Activated naive CD4-positive, alpha-beta T cell treated with anti-CD3 and anti-CD28 coated beads, Interleukin-2, amount 10 ng/mL, durations not matched to agents 7 days and 5 days (primary cell): ENCODE measurements around the gene GUCA2B.

Experiments used
- CTCF ChIA-PET: fragments of 350-600 bp; sonication (Branson Sonifier 250); formaldehyde crosslinking; loops from one replicate; lab custom pipeline; 2021; ENCODE audit warnings: antibody characterized with exemption; lab: Charles Lee
- DNase-seq: peaks from one replicate; pipeline ENCODE4 v3.0.0-alpha.2; 2020
- H3K27ac Mint-ChIP-seq: one replicate; pipeline ENCODE4 v1.8.0; 2021; ENCODE audit warnings: mild to moderate bottlenecking, moderate library complexity, mixed read lengths
- H3K27me3 Mint-ChIP-seq: one replicate; pipeline ENCODE4 v1.8.0; 2021; ENCODE audit warnings: mild to moderate bottlenecking, mixed read lengths
- H3K36me3 Mint-ChIP-seq: one replicate; pipeline ENCODE4 v1.8.0; 2021; ENCODE audit warnings: mixed read lengths
- H3K4me1 Mint-ChIP-seq: one replicate; pipeline ENCODE4 v1.8.0; 2021; ENCODE audit warnings: mixed read lengths
- H3K4me3 Mint-ChIP-seq: one replicate; pipeline ENCODE4 v1.8.0; 2021; ENCODE audit warnings: mild to moderate bottlenecking, moderate library complexity, mixed read lengths
- H3K9me3 Mint-ChIP-seq: one replicate; pipeline ENCODE4 v1.8.0; 2021; ENCODE audit warnings: mixed read lengths

Gene GUCA2B

DNA sequence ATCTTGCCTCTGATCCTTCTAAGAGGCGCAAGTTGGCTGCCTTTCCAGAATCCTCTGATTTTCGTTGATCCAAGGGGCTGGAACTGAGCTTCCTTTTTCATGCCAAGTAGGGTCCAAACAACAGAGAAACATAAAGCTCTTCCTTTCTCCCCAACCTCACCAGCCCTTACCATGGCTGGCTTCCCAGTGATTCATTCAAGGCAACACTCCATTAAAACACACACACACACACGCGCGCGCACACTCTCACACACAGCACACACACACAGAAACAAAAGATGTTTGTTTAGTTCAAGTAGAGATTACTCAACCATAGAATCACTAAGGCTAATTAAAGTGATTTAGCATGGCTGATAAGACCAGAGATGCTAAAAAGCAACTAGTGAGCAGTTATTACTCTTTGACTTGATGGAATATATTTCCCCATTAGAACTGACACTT is 24.4 kb downstream of the GUCA2B start:
- no peaks in the 10 kb centered on the region for H3K9me3 Mint-ChIP-seq
- DNase-seq: no peak
- CTCF ChIA-PET: interaction anchor here (0.6 to 1.2 kb wide), 3 partner anchors 89 to 168 kb away, joined by 3 to 6 read pairs (median 3); no protein-coding TSS in a partner anchor
- no peaks in the 10 kb centered on the region for H3K4me1 Mint-ChIP-seq
- H3K27ac Mint-ChIP-seq: no peak overlapping the region
- H3K27me3 Mint-ChIP-seq: no peaks in the 10 kb centered on the region
- peaks cover 4% of the 10 kb centered on the region for H3K36me3 Mint-ChIP-seq
- H3K4me3 Mint-ChIP-seq: no peak overlapping the region

DNA sequence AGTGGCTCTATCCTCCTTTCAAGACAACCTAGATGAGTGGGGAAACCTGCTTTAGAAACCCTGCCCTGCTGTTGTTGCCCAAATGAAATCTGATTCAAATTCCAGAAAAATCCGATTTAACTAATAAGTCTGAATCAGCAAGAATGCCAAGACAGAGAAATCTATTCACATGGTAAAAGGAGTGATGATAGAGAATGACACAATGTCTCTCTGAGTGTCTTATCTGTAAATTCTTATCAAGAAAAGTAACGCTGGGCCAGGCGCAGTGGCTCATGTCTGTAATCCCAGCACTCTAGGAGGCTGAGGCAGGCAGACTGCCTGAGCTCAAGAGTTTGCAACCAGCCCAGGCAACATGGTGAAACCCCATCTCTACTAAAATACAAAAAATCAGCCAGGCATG is 25.0 kb downstream of the GUCA2B start:
- Mint-ChIP-seq H3K4me1 (no peaks in the 10 kb centered on the region), H3K27me3 (no peaks in the 10 kb centered on the region), H3K36me3 (peaks cover 5% of the 10 kb centered on the region), H3K4me3 (no peak overlapping the region), H3K9me3 (no peaks in the 10 kb centered on the region), H3K27ac (no peak overlapping the region)
- no peak for DNase-seq
- CTCF ChIA-PET: interaction anchor here (1.2 kb wide), 1 partner anchor 168 kb away, joined by 3 read pairs; no protein-coding TSS in a partner anchor

GRCh38 chr1:42179275-42179674 is 26.1 kb downstream of the GUCA2B start:
- H3K4me1 Mint-ChIP-seq: no peaks in the 10 kb centered on the region
- H3K36me3 Mint-ChIP-seq: peaks cover 5% of the 10 kb centered on the region
- no peak for DNase-seq
- no peaks in the 10 kb centered on the region for H3K9me3 Mint-ChIP-seq
- H3K4me3 Mint-ChIP-seq: no peak overlapping the region
- H3K27me3 Mint-ChIP-seq: no peaks in the 10 kb centered on the region
- H3K27ac Mint-ChIP-seq: no peak overlapping the region
- CTCF ChIA-PET: interaction anchor here (0.7 kb wide), 1 partner anchor 666 kb away, joined by 3 read pairs; no protein-coding TSS in a partner anchor

- Mint-ChIP-seq H3K36me3 (peaks cover 7% of the 10 kb centered on the region), H3K27me3 (no peaks in the 10 kb centered on the region), H3K4me1 (no peaks in the 10 kb centered on the region), H3K27ac (no peak overlapping the region), H3K9me3 (no peaks in the 10 kb centered on the region), H3K4me3 (no peak overlapping the region)
- no peak for DNase-seq
- CTCF ChIA-PET: no interaction called here
Measured at GRCh38 chr1:42179900-42180329, 26.7 kb downstream of the GUCA2B start.

GRCh38 chr1:42181687-42182086 is 28.5 kb downstream of the GUCA2B start:
- H3K36me3 Mint-ChIP-seq: peaks cover 14% of the 10 kb centered on the region
- H3K27me3 Mint-ChIP-seq: no peaks in the 10 kb centered on the region
- H3K9me3 Mint-ChIP-seq: no peaks in the 10 kb centered on the region
- no peaks in the 10 kb centered on the region for H3K4me1 Mint-ChIP-seq
- H3K4me3 Mint-ChIP-seq: no peak overlapping the region
- CTCF ChIA-PET: no interaction called here
- H3K27ac Mint-ChIP-seq: no peak overlapping the region
- no peak for DNase-seq

DNA sequence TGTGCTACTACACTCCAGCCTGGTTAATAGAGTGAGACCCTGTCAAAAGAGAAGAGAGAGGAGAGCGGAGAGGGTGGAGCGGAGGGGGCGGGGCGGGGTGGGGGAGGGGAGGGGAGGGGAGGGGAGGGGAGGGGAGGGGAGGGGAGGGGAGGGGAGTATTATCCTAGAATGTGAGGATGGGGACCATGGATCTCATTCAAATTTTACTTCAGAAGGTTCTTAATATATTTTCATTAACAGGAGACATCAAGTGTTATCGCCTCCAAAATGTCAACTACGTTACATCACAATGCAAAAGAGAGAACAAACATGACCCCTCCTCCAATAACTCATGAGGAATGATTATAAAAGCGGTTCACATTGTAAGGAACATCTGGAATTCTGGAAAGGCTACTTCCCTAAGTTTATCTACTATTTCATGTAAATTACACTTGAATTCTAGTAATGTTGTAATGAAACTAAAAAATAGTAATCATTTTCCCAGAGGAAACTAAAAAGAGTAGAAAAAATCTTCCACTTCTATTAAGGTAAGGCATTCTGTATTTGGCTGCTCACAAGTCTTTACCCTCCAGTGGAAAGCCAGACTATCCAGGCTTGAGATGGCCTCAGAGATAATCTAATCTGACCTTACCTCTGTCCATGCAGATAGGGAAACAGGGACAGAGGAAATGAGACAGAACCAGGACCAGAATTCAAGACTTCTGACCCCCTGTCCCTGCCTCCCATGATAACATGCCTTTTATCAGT is 30.2 kb downstream of the GUCA2B start:
- H3K9me3 Mint-ChIP-seq: no peaks in the 10 kb centered on the region
- H3K27ac Mint-ChIP-seq: no peak overlapping the region
- CTCF ChIA-PET: interaction anchor here (1.0 to 2.1 kb wide), 2 partner anchors 10 kb away, joined by 5 to 8 read pairs; no protein-coding TSS in a partner anchor
- no peaks in the 10 kb centered on the region for H3K27me3 Mint-ChIP-seq
- peaks cover 15% of the 10 kb centered on the region for H3K36me3 Mint-ChIP-seq
- no peak for DNase-seq
- H3K4me1 Mint-ChIP-seq: no peaks in the 10 kb centered on the region
- H3K4me3 Mint-ChIP-seq: no peak overlapping the region

DNA sequence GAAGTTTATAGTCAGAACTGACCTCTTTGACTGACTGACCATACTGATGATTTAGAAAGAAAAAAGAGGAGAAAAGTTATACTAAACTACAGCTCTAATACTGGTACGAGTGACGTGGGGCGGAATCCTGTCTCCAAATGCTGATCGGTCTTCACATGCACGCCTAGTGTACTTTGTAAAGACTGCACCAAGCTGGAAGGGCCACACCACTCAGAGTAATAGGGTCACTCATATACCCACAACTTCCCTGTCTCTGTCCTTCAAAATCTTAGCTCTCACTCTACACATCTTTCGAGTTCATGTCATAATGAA is 30.7 kb downstream of the GUCA2B start:
- CTCF ChIA-PET: interaction anchor here (2.1 kb wide), 1 partner anchor 11 kb away, joined by 8 read pairs; no protein-coding TSS in a partner anchor
- Mint-ChIP-seq H3K4me3 (no peak overlapping the region), H3K27me3 (no peaks in the 10 kb centered on the region), H3K4me1 (no peaks in the 10 kb centered on the region), H3K9me3 (no peaks in the 10 kb centered on the region), H3K27ac (no peak overlapping the region), H3K36me3 (peaks cover 15% of the 10 kb centered on the region)
- DNase-seq: no peak

- Mint-ChIP-seq H3K27me3 (no peaks in the 10 kb centered on the region), H3K4me3 (no peak overlapping the region), H3K4me1 (no peaks in the 10 kb centered on the region), H3K36me3 (peaks cover 17% of the 10 kb centered on the region), H3K9me3 (no peaks in the 10 kb centered on the region), H3K27ac (no peak overlapping the region)
- no peak for DNase-seq
- CTCF ChIA-PET: interaction anchor here (2.1 kb wide), 1 partner anchor 11 kb away, joined by 8 read pairs; no protein-coding TSS in a partner anchor
Measured at GRCh38 chr1:42184616-42185015, 31.4 kb downstream of the GUCA2B start.

- Mint-ChIP-seq H3K4me3 (no peak overlapping the region), H3K4me1 (no peaks in the 10 kb centered on the region), H3K27ac (peak overlapping the region; percentile 5), H3K27me3 (no peaks in the 10 kb centered on the region), H3K36me3 (peaks cover 26% of the 10 kb centered on the region), H3K9me3 (no peaks in the 10 kb centered on the region)
- no peak for DNase-seq
- CTCF ChIA-PET: interaction anchor here (2.5 kb wide), 1 partner anchor 13 kb away, joined by 7 read pairs; no protein-coding TSS in a partner anchor
Measured at GRCh38 chr1:42186152-42186551, 32.9 kb downstream of the GUCA2B start.

DNA sequence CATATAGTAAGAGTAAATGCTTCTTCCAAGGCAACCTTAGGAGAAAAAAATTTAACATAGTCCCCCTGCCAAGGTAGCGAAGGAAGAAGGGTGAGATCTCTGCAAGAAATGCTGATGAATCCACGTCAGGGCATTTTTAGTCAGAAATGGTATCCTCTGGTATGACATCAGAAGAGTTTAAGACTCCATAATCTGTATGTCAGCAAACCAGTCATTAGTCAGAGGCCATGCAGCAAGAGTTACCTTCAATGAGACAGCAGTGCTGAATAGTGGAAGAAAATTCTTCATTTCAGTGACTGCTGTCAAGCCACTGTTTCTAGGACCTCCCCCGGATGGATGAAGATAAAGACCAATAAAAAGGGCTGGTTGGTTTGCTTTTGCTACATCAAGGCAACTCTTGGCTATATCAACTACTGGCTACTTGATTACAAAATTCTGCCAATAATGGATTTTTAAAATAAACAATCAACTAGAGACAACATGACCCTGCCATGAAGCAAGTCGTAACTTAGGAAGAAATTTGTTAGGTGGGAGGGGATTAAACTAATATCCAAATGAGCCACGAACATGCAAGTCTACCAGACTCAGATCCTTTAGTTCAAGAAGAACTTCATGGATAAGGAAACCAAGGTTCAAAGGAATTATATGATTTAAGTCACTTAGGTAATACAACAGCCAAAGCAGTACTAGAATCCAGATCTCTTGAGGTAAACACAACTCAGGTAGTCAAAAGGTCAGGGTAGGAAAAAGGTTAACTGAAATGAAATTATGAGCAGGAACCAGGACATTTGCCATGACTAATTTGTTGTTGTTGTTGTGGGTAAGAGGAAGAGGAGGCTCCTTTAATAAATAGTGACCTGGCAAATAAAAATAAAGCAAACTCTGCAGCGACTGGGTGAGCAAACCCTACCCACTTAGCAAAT is 37.0 kb downstream of the GUCA2B start:
- no peak overlapping the region for H3K27ac Mint-ChIP-seq
- H3K9me3 Mint-ChIP-seq: no peaks in the 10 kb centered on the region
- CTCF ChIA-PET: no interaction called here
- H3K4me1 Mint-ChIP-seq: no peaks in the 10 kb centered on the region
- H3K4me3 Mint-ChIP-seq: no peak overlapping the region
- H3K27me3 Mint-ChIP-seq: no peaks in the 10 kb centered on the region
- peaks cover 32% of the 10 kb centered on the region for H3K36me3 Mint-ChIP-seq
- no peak for DNase-seq

- Mint-ChIP-seq H3K4me3 (no peak overlapping the region), H3K4me1 (no peaks in the 10 kb centered on the region), H3K27me3 (no peaks in the 10 kb centered on the region), H3K9me3 (no peaks in the 10 kb centered on the region), H3K36me3 (peaks cover 27% of the 10 kb centered on the region), H3K27ac (no peak overlapping the region)
- no peak for DNase-seq
- CTCF ChIA-PET: no interaction called here
Measured at GRCh38 chr1:42191319-42191718, 38.1 kb downstream of the GUCA2B start.

DNA sequence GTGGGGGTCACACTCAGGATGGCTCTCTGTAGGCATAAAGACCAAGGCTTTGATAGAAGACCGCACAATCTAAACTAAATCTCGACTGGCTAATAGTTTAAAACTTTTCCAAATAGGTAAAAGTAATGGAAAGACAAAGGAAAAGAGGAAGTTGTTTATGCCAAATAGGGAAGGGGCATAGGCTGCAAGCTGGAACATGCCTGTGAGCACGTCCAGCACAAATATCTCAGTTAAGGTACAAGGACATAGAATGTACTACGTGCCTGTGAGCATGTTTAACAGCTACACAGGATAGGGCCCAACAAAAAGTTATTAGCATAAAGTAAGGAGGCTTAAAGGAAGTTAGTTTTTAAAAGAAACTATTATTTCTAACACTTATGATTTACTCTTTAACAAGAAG is 38.9 kb downstream of the GUCA2B start:
- no peaks in the 10 kb centered on the region for H3K9me3 Mint-ChIP-seq
- H3K4me3 Mint-ChIP-seq: no peak overlapping the region
- no peaks in the 10 kb centered on the region for H3K27me3 Mint-ChIP-seq
- H3K27ac Mint-ChIP-seq: no peak overlapping the region
- H3K36me3 Mint-ChIP-seq: peaks cover 31% of the 10 kb centered on the region
- no peak for DNase-seq
- H3K4me1 Mint-ChIP-seq: no peaks in the 10 kb centered on the region
- CTCF ChIA-PET: interaction anchor here (0.8 kb wide), 1 partner anchor 19 kb away, joined by 6 read pairs; no protein-coding TSS in a partner anchor

DNA sequence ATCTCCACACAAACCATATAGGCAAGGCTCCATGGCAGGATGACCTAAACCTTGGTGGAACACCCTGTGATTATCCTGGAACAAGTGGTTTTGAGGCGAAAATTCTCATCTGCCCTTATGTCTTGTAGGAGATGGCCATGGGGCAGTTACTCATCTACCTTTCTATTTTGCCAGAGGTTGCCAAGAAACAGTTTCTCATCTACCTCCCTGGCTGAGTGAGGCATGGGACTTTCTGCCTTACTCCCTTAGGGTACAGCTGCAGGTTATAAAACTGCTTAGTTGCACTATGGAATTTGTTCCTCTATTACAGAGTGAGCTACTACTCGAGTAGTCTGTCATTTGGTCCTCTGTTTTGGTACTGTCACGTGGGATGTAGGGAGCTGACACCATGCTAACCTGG is 42.6 kb downstream of the GUCA2B start:
- CTCF ChIA-PET: interaction anchor here (1.2 kb wide), 2 partner anchors 21 to 23 kb away, joined by 3 to 7 read pairs; no protein-coding TSS in a partner anchor
- H3K27ac Mint-ChIP-seq: no peak overlapping the region
- no peaks in the 10 kb centered on the region for H3K4me1 Mint-ChIP-seq
- H3K36me3 Mint-ChIP-seq: peaks cover 38% of the 10 kb centered on the region
- DNase-seq: no peak
- no peak overlapping the region for H3K4me3 Mint-ChIP-seq
- H3K9me3 Mint-ChIP-seq: no peaks in the 10 kb centered on the region
- H3K27me3 Mint-ChIP-seq: no peaks in the 10 kb centered on the region

GRCh38 chr1:42198251-42198650 is 45.0 kb downstream of the GUCA2B start:
- H3K27me3 Mint-ChIP-seq: no peaks in the 10 kb centered on the region
- H3K27ac Mint-ChIP-seq: no peak overlapping the region
- H3K4me3 Mint-ChIP-seq: no peak overlapping the region
- no peak for DNase-seq
- H3K4me1 Mint-ChIP-seq: no peaks in the 10 kb centered on the region
- peaks cover 11% of the 10 kb centered on the region for H3K9me3 Mint-ChIP-seq
- peaks cover 49% of the 10 kb centered on the region for H3K36me3 Mint-ChIP-seq
- CTCF ChIA-PET: no interaction called here
